GM23338 (cell line): ENCODE measurements around the gene YOD1. TPM values are rescaled to one million over a fixed set of nuclear protein-coding genes. Genes with fewer than 3 reads are reported as not detected.

ENCODE experiments used
- ATAC-seq: fragments of 200-7000 bp; cut with Tn5 transposase; 3 replicates; pipeline ENCODE4 v1.9.1; 2020
- DNase-seq: peaks from one replicate; pipeline ENCODE4 v3.0.0-alpha.2; 2015; ENCODE audit warnings: low spot score
- H2AFZ ChIP-seq: fragments of 200-600 bp; sonication (generic); 2 replicates; pipeline ENCODE4 v1.8.0; 2016; ENCODE audit warnings: antibody characterized with exemption, mild to moderate bottlenecking, moderate library complexity
- H3F3A ChIP-seq: fragments of 200-600 bp; sonication (generic); replicated peaks from 2 replicates; pipeline ENCODE4 v1.8.0; 2017; ENCODE audit warnings: antibody characterized with exemption, mixed run types, low read depth
- H3K27ac ChIP-seq: fragments of 200-600 bp; sonication (generic); 2 replicates; pipeline ENCODE4 v1.6.1; 2016; ENCODE audit warnings: low read depth
- H3K27me3 ChIP-seq: fragments of 200-600 bp; sonication (generic); 2 replicates; pipeline ENCODE4 v1.8.0; 2016; ENCODE audit warnings: mild to moderate bottlenecking, mixed run types, moderate library complexity; ENCODE audit not compliant: insufficient read depth
- H3K36me3 ChIP-seq: fragments of 200-600 bp; sonication (generic); 2 replicates; pipeline ENCODE4 v1.8.0; 2016; ENCODE audit warnings: mild to moderate bottlenecking; ENCODE audit not compliant: insufficient read depth
- H3K4me1 ChIP-seq: fragments of 200-600 bp; sonication (generic); 2 replicates; pipeline ENCODE4 v1.8.0; 2016; ENCODE audit warnings: mild to moderate bottlenecking, moderate library complexity; ENCODE audit not compliant: insufficient read depth
- H3K4me2 ChIP-seq: fragments of 200-600 bp; sonication (generic); 2 replicates; pipeline ENCODE4 v1.7.1; 2017; ENCODE audit warnings: mixed run types
- H3K4me3 ChIP-seq: fragments of 200-600 bp; sonication (generic); 2 replicates; pipeline ENCODE4 v1.6.1; 2016; ENCODE audit warnings: mixed run types
- H3K79me2 ChIP-seq: fragments of 200-600 bp; sonication (generic); replicated peaks from 2 replicates; pipeline ENCODE4 v1.8.0; 2017; ENCODE audit warnings: mild to moderate bottlenecking; ENCODE audit not compliant: insufficient read depth
- H3K9me2 ChIP-seq: fragments of 200-600 bp; sonication (generic); 2 replicates; pipeline ENCODE4 v1.8.0; 2017; ENCODE audit not compliant: insufficient read depth
- H4K20me1 ChIP-seq: fragments of 200-600 bp; sonication (generic); replicated peaks from 2 replicates; pipeline ENCODE4 v1.8.0; 2017; ENCODE audit warnings: mild to moderate bottlenecking; ENCODE audit not compliant: insufficient read depth
- H3K27ac Mint-ChIP-seq: 2 replicates; pipeline ENCODE4 v1.8.0; 2020; ENCODE audit warnings: inconsistent platforms, mild to moderate bottlenecking, moderate library complexity, mixed read lengths
- H3K27me3 Mint-ChIP-seq: 3 replicates; pipeline ENCODE4 v1.8.0; 2022; ENCODE audit warnings: low read depth, mild to moderate bottlenecking, moderate library complexity, mixed read lengths, inconsistent platforms; ENCODE audit not compliant: insufficient read depth, poor library complexity
- H3K36me3 Mint-ChIP-seq: 3 replicates; pipeline ENCODE4 v1.8.0; 2021; ENCODE audit warnings: low read depth, mild to moderate bottlenecking, inconsistent platforms, moderate library complexity, mixed read lengths
- H3K4me1 Mint-ChIP-seq: 3 replicates; pipeline ENCODE4 v1.8.0; 2020; ENCODE audit warnings: mild to moderate bottlenecking, inconsistent platforms, mixed read lengths
- H3K4me3 Mint-ChIP-seq: 3 replicates; pipeline ENCODE4 v1.8.0; 2021; ENCODE audit warnings: moderate library complexity, mild to moderate bottlenecking, inconsistent platforms, mixed read lengths
- H3K9me3 Mint-ChIP-seq: 3 replicates; pipeline ENCODE4 v1.8.0; 2020; ENCODE audit warnings: moderate library complexity, mild to moderate bottlenecking, inconsistent platforms, mixed read lengths
- CREB1 ChIP-seq: fragments of 250-450 bp; sonication (Bioruptor Pico); IDR thresholded peaks from 2 replicates; pipeline ENCODE4 v1.5.0; 2020; ENCODE audit warnings: low read depth, mild to moderate bottlenecking, moderate library complexity
- CTCF ChIP-seq, 2 experiments: fragments of 200-600 bp in 1 of 2; sonication (generic) in 1 of 2; conservative IDR thresholded peaks; 2 replicates each; pipeline versions ENCODE4 v1.5.1 to v1.6.1; 2016 to 2017; ENCODE audit warnings: antibody characterized with exemption in 2 of 2, low read depth in 2 of 2, mild to moderate bottlenecking in 2 of 2, moderate library complexity in 1 of 2
- EZH2phosphoT487 ChIP-seq: fragments of 200-600 bp; sonication (generic); IDR thresholded peaks from one replicate; pipeline ENCODE4 v1.8.1; 2018; ENCODE audit warnings: antibody characterized with exemption; ENCODE audit not compliant: unreplicated experiment
- JUNB ChIP-seq: IDR thresholded peaks from one replicate; pipeline ENCODE4 v1.6.1; 2016; ENCODE audit warnings: antibody characterized with exemption; ENCODE audit not compliant: unreplicated experiment
- NANOG ChIP-seq: IDR thresholded peaks from 2 replicates; pipeline ENCODE4 v1.6.1; 2016; ENCODE audit warnings: antibody characterized with exemption, borderline replicate concordance
- REST ChIP-seq: IDR thresholded peaks from one replicate; pipeline ENCODE4 v1.6.1; 2018; ENCODE audit warnings: antibody characterized with exemption; ENCODE audit not compliant: unreplicated experiment
- STAT1 ChIP-seq: IDR thresholded peaks from one replicate; pipeline ENCODE4 v1.6.1; 2016; ENCODE audit warnings: antibody characterized with exemption; ENCODE audit not compliant: unreplicated experiment
- ZNF114 ChIP-seq: fragments of 250-450 bp; sonication (Bioruptor Pico); IDR thresholded peaks from 2 replicates; pipeline ENCODE4 v1.5.0; 2020; ENCODE audit warnings: mild to moderate bottlenecking, moderate library complexity
- ZNF462 ChIP-seq: fragments of 250-450 bp; sonication (Bioruptor Pico); IDR thresholded peaks from 2 replicates; pipeline ENCODE4 v1.5.0; 2020; ENCODE audit warnings: mild to moderate bottlenecking, moderate library complexity
- polyA plus RNA-seq: library from polyadenylated mRNA; unstranded; fragments of >200 nt; fragmentation: Nextera tagmentation; extraction: Ambion mirVana; gene quantifications from 2 replicates; pipeline ENCODE4 v1.2.1, GENCODE V29; 2016
- total RNA-seq: library from RNA; depleted of rRNA; stranded (reverse); fragments of >200 nt; shearing (Covaris generic); gene quantifications from 2 replicates; pipeline ENCODE4 v1.2.3, GENCODE V29; 2014
- TF ChIP-seq, protein P1 (sequence below): IDR thresholded peaks from 2 replicates; pipeline ENCODE4 v1.6.1; 2016; ENCODE audit warnings: antibody characterized with exemption

The YOD1 gene
- total and polyA plus RNA-seq, 2 experiments from 2014 or later = 4.6 to 21.9 TPM

DNA sequence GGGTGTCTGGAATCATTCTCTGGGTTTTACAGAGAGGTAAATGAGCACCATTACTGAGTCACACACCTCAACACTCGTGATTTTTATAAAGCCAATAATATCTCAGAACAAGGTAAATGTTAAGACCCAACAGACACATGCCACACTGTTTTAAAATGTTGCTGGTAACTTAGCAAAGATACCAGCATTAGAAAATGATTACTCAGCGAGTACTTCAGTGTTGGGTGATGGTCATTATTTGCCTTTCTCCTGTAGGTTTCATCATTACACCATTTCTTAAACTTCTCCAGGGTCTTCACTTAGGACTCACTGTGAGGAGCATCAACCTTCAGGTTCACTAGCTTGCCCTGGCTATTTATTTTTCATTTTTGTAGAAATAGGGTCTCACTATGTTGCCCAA lies 30.8 kb upstream of the YOD1 start (continued):
- no peak for TF ChIP-seq CTCF (conservative IDR thresholded peaks at IDR 0.05; ENCODE audit: low read depth in 2 of 2)
- no peak for TF ChIP-seq STAT1
- no peak for TF ChIP-seq ZNF462 (CRISPR knock-in tag)

DNA sequence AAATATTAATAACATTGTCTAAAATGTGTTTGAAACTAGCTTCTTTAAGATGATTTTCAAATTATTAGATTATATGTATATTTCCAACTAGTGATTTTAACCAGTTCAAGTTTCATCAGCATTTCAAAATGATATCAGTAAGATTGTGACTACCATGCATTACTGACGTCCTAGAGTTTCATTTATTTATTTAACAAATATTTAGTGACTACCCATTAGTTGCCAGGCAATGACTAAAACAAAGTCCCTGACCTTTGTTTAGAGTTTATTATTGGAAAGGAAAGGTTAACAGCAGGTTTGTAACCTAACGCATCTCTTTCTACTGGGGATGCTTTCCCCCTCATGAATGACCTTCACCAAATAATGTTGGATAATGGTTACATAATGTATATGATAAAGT lies 30.1 kb upstream of the YOD1 start:
- peaks cover 2% of the 10 kb centered on the region for H3K27me3 Mint-ChIP-seq
- no peaks in the 10 kb centered on the region for H3K9me3 Mint-ChIP-seq
- no peaks in the 10 kb centered on the region for H3K79me2 ChIP-seq
- no peak overlapping the region for H3K4me3 Mint-ChIP-seq
- H3K4me3 ChIP-seq = no peak overlapping the region
- H3K4me1 Mint-ChIP-seq = peaks cover 25% of the 10 kb centered on the region
- ATAC-seq (no peak), DNase-seq (no peak)
- H3K9me2 ChIP-seq = no peaks in the 10 kb centered on the region
- H3F3A ChIP-seq = no peaks in the 10 kb centered on the region
- H3K27me3 ChIP-seq = no peaks in the 10 kb centered on the region
- no peak overlapping the region for H3K27ac ChIP-seq
- peaks cover 3% of the 10 kb centered on the region; the same call in 1 of the 2 replicates for H3K4me1 ChIP-seq
- no peaks in the 10 kb centered on the region for H4K20me1 ChIP-seq
- H2AFZ ChIP-seq = no peak overlapping the region
- H3K27ac Mint-ChIP-seq = no peak overlapping the region
- H3K4me2 ChIP-seq = no peak overlapping the region
- no peaks in the 10 kb centered on the region; the same call in 2 of the 3 replicates for H3K36me3 Mint-ChIP-seq
- no peaks in the 10 kb centered on the region for H3K36me3 ChIP-seq
- no peak for TF ChIP-seq ZNF114
- TF ChIP-seq JUNB = no peak
- no peak for TF ChIP-seq CREB1 (CRISPR knock-in tag)
- TF ChIP-seq EZH2phosphoT487 = no peak
- TF ChIP-seq, protein P1, sequence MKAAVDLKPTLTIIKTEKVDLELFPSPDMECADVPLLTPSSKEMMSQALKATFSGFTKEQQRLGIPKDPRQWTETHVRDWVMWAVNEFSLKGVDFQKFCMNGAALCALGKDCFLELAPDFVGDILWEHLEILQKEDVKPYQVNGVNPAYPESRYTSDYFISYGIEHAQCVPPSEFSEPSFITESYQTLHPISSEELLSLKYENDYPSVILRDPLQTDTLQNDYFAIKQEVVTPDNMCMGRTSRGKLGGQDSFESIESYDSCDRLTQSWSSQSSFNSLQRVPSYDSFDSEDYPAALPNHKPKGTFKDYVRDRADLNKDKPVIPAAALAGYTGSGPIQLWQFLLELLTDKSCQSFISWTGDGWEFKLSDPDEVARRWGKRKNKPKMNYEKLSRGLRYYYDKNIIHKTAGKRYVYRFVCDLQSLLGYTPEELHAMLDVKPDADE = no peak
- TF ChIP-seq REST = no peak
- TF ChIP-seq CTCF (conservative IDR thresholded peaks at IDR 0.05; ENCODE audit: low read depth in 2 of 2) = no peak
- no peak for TF ChIP-seq STAT1
- no peak for TF ChIP-seq NANOG
